Peyer's patch (tissue), 4 donors: ENCODE data around the gene TMEM163.

Experiments used
- POLR2A ChIP-seq, 2 donors: fragments of 450-650 bp; IDR thresholded peaks; one replicate each; pipeline ENCODE4 v1.5.1; 2017; ENCODE audit warnings: antibody characterized with exemption in 2 of 2, mild to moderate bottlenecking in 2 of 2, moderate library complexity in 2 of 2
- TF ChIP-seq, protein P1 (sequence below), 6 experiments: fragments of 450-650 bp in 4 of 6; fragments of 200-600 bp in 2 of 6; sonication (generic) in 1 of 6; IDR thresholded peaks; one replicate each; pipeline ENCODE4 v1.5.1; 2017 to 2019; ENCODE audit warnings: antibody characterized with exemption in 6 of 6, mild to moderate bottlenecking in 3 of 6, moderate library complexity in 1 of 6

GRCh38 chr2:134728163-134728562, 9.4 kb upstream of the TMEM163 start:
- no peak for TF ChIP-seq POLR2A (IDR thresholded peaks at IDR 0.05)
- TF ChIP-seq, protein P1, sequence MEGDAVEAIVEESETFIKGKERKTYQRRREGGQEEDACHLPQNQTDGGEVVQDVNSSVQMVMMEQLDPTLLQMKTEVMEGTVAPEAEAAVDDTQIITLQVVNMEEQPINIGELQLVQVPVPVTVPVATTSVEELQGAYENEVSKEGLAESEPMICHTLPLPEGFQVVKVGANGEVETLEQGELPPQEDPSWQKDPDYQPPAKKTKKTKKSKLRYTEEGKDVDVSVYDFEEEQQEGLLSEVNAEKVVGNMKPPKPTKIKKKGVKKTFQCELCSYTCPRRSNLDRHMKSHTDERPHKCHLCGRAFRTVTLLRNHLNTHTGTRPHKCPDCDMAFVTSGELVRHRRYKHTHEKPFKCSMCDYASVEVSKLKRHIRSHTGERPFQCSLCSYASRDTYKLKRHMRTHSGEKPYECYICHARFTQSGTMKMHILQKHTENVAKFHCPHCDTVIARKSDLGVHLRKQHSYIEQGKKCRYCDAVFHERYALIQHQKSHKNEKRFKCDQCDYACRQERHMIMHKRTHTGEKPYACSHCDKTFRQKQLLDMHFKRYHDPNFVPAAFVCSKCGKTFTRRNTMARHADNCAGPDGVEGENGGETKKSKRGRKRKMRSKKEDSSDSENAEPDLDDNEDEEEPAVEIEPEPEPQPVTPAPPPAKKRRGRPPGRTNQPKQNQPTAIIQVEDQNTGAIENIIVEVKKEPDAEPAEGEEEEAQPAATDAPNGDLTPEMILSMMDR (IDR thresholded peaks at IDR 0.05), result no peak
